ENCODE data around the gene PCDHGB3.
"Not testable (repeated sequence)": the region's sequence is repeated elsewhere in the genome, so short reads cannot be mapped to it uniquely, and the experiment has no call there.

Gene PCDHGB3

GRCh38 chr5:141369994-141370848 is at the start of gene PCDHGB3:
Gene PCDHGB3 (plus strand): TSS chr5:141370242. CDS start chr5:141370395, 153 bp downstream.
- DNase-seq (ENCODE audit: extremely low read depth in 1 of 2, low read depth in 1 of 2), result peak in 1 of 2 donors; percentile 8

- DNase-seq (ENCODE audit: extremely low read depth in 1 of 2, low read depth in 1 of 2), result no peak
These were observed 47.8 kb upstream of the PCDHGB3 start for GRCh38 chr5:141322261-141322660.

GRCh38 chr5:141326088-141326854 is 43.8 kb upstream of the PCDHGB3 start:
- peak; percentile 15 to 42 for DNase-seq (ENCODE audit: extremely low read depth in 1 of 2, low read depth in 1 of 2)

- no peak for DNase-seq (ENCODE audit: extremely low read depth in 1 of 2, low read depth in 1 of 2)
These were observed 41.8 kb upstream of the PCDHGB3 start for GRCh38 chr5:141328231-141328630.

- DNase-seq (ENCODE audit: extremely low read depth in 1 of 2, low read depth in 1 of 2), result no peak
These were observed 39.6 kb upstream of the PCDHGB3 start, which contains the start of gene PCDHGA1 for GRCh38 chr5:141330299-141331080. Gene PCDHGA1 (plus strand): TSS chr5:141330514.

GRCh38 chr5:141332571-141332970 is 37.5 kb upstream of the PCDHGB3 start:
- not testable (repeated sequence) for DNase-seq (ENCODE audit: extremely low read depth in 1 of 2, low read depth in 1 of 2)

- no peak for DNase-seq (ENCODE audit: extremely low read depth in 1 of 2, low read depth in 1 of 2)
These were observed 31.3 kb upstream of the PCDHGB3 start, which contains the start of gene PCDHGA2 for GRCh38 chr5:141338538-141339306. Gene PCDHGA2 (plus strand): TSS chr5:141338760.

GRCh38 chr5:141340781-141341354 is 29.2 kb upstream of the PCDHGB3 start:
- not testable (repeated sequence) for DNase-seq (ENCODE audit: extremely low read depth in 1 of 2, low read depth in 1 of 2)

GRCh38 chr5:141342773-141343172 is 27.3 kb upstream of the PCDHGB3 start:
- DNase-seq (ENCODE audit: extremely low read depth in 1 of 2, low read depth in 1 of 2), result no peak

- no peak for DNase-seq (ENCODE audit: extremely low read depth in 1 of 2, low read depth in 1 of 2)
These were observed 26.6 kb upstream of the PCDHGB3 start, which contains the start of gene PCDHGA3 for GRCh38 chr5:141343242-141343952. Gene PCDHGA3 (plus strand): TSS chr5:141343829. CDS start chr5:141344034, 205 bp downstream.

GRCh38 chr5:141343953-141344463 is 26.0 kb upstream of the PCDHGB3 start:
- DNase-seq (ENCODE audit: extremely low read depth in 1 of 2, low read depth in 1 of 2), result no peak

GRCh38 chr5:141345327-141345726 is 24.7 kb upstream of the PCDHGB3 start:
- DNase-seq (ENCODE audit: extremely low read depth in 1 of 2, low read depth in 1 of 2), result no peak

GRCh38 chr5:141346017-141346416 is 24.0 kb upstream of the PCDHGB3 start:
- not testable (repeated sequence) for DNase-seq (ENCODE audit: extremely low read depth in 1 of 2, low read depth in 1 of 2)

- no peak for DNase-seq (ENCODE audit: extremely low read depth in 1 of 2, low read depth in 1 of 2)
These were observed 20.0 kb upstream of the PCDHGB3 start, which contains the start of gene PCDHGB1 for GRCh38 chr5:141349917-141350619. Gene PCDHGB1 (plus strand): TSS chr5:141350099. CDS start chr5:141350261, 162 bp downstream.

- DNase-seq (ENCODE audit: extremely low read depth in 1 of 2, low read depth in 1 of 2), result no peak
These were observed 18.5 kb upstream of the PCDHGB3 start for GRCh38 chr5:141351591-141351990.

- no peak for DNase-seq (ENCODE audit: extremely low read depth in 1 of 2, low read depth in 1 of 2)
These were observed 15.1 kb upstream of the PCDHGB3 start, which contains the start of gene PCDHGA4 for GRCh38 chr5:141354900-141355469. Gene PCDHGA4 (plus strand): TSS chr5:141355021. CDS start chr5:141355108, 87 bp downstream.

- DNase-seq (ENCODE audit: extremely low read depth in 1 of 2, low read depth in 1 of 2), result no peak
These were observed 14.4 kb upstream of the PCDHGB3 start for GRCh38 chr5:141355641-141356040.

- no peak for DNase-seq (ENCODE audit: extremely low read depth in 1 of 2, low read depth in 1 of 2)
These were observed 13.9 kb upstream of the PCDHGB3 start for GRCh38 chr5:141356133-141356532.

Measured in stimulated activated CD8-positive, alpha-beta memory T cell treated with anti-CD3 and anti-CD28 coated beads, Interleukin-7, amount 100 ng/mL, for 48 hours (primary cell).